HepG2 (cell line): Measurements from ENCODE around the gene MC3R. TPM values are rescaled to one million over a fixed set of nuclear protein-coding genes. Genes with fewer than 3 reads are reported as not detected.

ENCODE experiments used
- ATAC-seq: fragments of 200-7000 bp; cut with Tn5 transposase; 3 replicates; pipeline ENCODE4 v1.9.1; 2020; ENCODE audit warnings: mild to moderate bottlenecking, moderate library complexity
- BruUV-seq: library from RNA; stranded (reverse); fragments of 400-500 nt; replicated peaks from 2 replicates; lab custom pipeline; 2021; lab: Mats Ljungman, UMichigan
- CTCF ChIA-PET: fragments of 300-600 bp; formaldehyde crosslinking; extraction: SDS; loops from one replicate; lab custom pipeline; 2021; ENCODE audit warnings: low total read pairs, inconsistent platforms, low intra/inter-chr PET ratio; lab: Yijun Ruan, JAX
- POLR2A ChIA-PET: fragments of 350-600 bp; sonication (Branson Sonifier 250); formaldehyde crosslinking; loops from one replicate; lab custom pipeline; 2020; ENCODE audit warnings: antibody characterized with exemption, inconsistent platforms; lab: Yijun Ruan, JAX
- DNase-seq: peaks from one replicate; pipeline ENCODE4 v3.0.0-alpha.2; 2015; ENCODE audit warnings: low spot score
- FAIRE-seq: peaks from 3 replicates; lab custom pipeline; 2011; peaks lifted over from hg19 to GRCh38; lab: Jason Lieb, UNC
- H2AFZ ChIP-seq: one replicate; pipeline ENCODE4 v1.6.1; 2011; ENCODE audit warnings: low read length, inconsistent platforms
- H3K27ac ChIP-seq: fragments of 300-600 bp; 3 replicates; pipeline ENCODE4 v1.8.0; 2011; ENCODE audit warnings: mixed run types, mild to moderate bottlenecking, mixed read lengths, low read length, inconsistent platforms; ENCODE audit not compliant: insufficient read depth; ENCODE audit errors: extremely low read length
- H3K27me3 ChIP-seq, 2 experiments: fragments of 200-600 bp in 1 of 2; 2 replicates in 1 of 2; 3 replicates in 1 of 2; pipeline versions ENCODE4 v1.6.0 to v1.8.0; 2011; ENCODE audit warnings: low read length in 2 of 2, mild to moderate bottlenecking in 2 of 2, moderate library complexity in 2 of 2, inconsistent platforms in 1 of 2; ENCODE audit not compliant: insufficient read depth in 2 of 2, control insufficient read depth in 1 of 2
- H3K36me3 ChIP-seq, 2 experiments: fragments of 200-600 bp in 1 of 2; replicated peaks in 1 of 2; 2 replicates in 1 of 2; 3 replicates in 1 of 2; pipeline versions ENCODE4 v1.5.1 to v1.8.0; 2011; ENCODE audit warnings: low read length in 2 of 2, inconsistent platforms in 1 of 2; ENCODE audit not compliant: insufficient read depth in 2 of 2, control insufficient read depth in 1 of 2
- H3K4me1 ChIP-seq: 2 replicates; pipeline ENCODE4 v1.5.1; 2012; ENCODE audit warnings: low read length, inconsistent platforms; ENCODE audit not compliant: insufficient read depth
- H3K4me2 ChIP-seq: 2 replicates; pipeline ENCODE4 v1.6.0; 2011; ENCODE audit warnings: low read depth, low read length, inconsistent platforms
- H3K4me3 ChIP-seq, 3 experiments: fragments of 200-600 bp in 1 of 3; sonication (generic), shearing (Covaris generic) in 1 of 3; replicated peaks in 1 of 3; 2 replicates each; pipeline ENCODE4 v1.5.1; 2011 to 2016; ENCODE audit warnings: low read length in 3 of 3, inconsistent platforms in 2 of 3, low read depth in 2 of 3, mild to moderate bottlenecking in 2 of 3, control low read depth in 1 of 3, mixed read lengths in 1 of 3; ENCODE audit not compliant: insufficient read depth in 1 of 3
- H3K79me2 ChIP-seq: one replicate; pipeline ENCODE4 v1.6.1; 2011; ENCODE audit warnings: low read length, inconsistent platforms; ENCODE audit not compliant: insufficient read depth
- H3K9ac ChIP-seq: 2 replicates; pipeline ENCODE4 v1.6.0; 2011; ENCODE audit warnings: mild to moderate bottlenecking, low read depth, low read length, inconsistent platforms; ENCODE audit not compliant: insufficient read depth
- H3K9me3 ChIP-seq: 2 replicates; pipeline ENCODE4 v1.5.1; 2012; ENCODE audit warnings: mild to moderate bottlenecking, low read length
- H4K20me1 ChIP-seq: 2 replicates; pipeline ENCODE4 v1.6.0; 2011; ENCODE audit warnings: inconsistent platforms, mild to moderate bottlenecking, low read length, moderate library complexity; ENCODE audit not compliant: insufficient read depth
- SMC3 ChIP-seq: IDR thresholded peaks from 2 replicates; pipeline ENCODE4 v1.6.1; 2011; ENCODE audit warnings: low read length, improper control_type of control experiment
- STAG1 ChIP-seq: sonication (generic); formaldehyde crosslinking; IDR thresholded peaks from 2 replicates; pipeline ENCODE4 v1.4.0; 2020; ENCODE audit warnings: missing genetic modification reagents
- TOPORS ChIP-seq: sonication (generic); formaldehyde crosslinking; IDR thresholded peaks from 2 replicates; pipeline ENCODE4 v1.8.0; 2023; ENCODE audit warnings: mild to moderate bottlenecking, missing genetic modification reagents
- ZSCAN9 ChIP-seq: IDR thresholded peaks from 2 replicates; pipeline ENCODE4 v1.6.1; 2016; ENCODE audit warnings: borderline replicate concordance
- WGBS: methylation state at CpG from one replicate; pipeline ENCODE4 v1.1.6; 2017; ENCODE audit warnings: low lambda C conversion rate; 5-methylcytosine and 5-hydroxymethylcytosine counted together
- in situ Hi-C: cut with HindIII; loops from 2 replicates; pipeline ENCODE4 v1.10.0; 2017; ENCODE audit warnings: low pct_unique_long_range_greater_than_20kb; ENCODE audit not compliant: extremely low pct_ligation_motif_present
- intact Hi-C: fragments of 100-400 bp; cut with micrococcal nuclease; formaldehyde crosslinking; loops from one replicate; pipeline ENCODE4 v1.10.0; 2022; ENCODE audit not compliant: unreplicated experiment
- polyA plus RNA-seq, 8 experiments: library from polyadenylated mRNA; depleted of rRNA in 3 of 8; stranded (reverse) in 7 of 8; unstranded in 1 of 8; fragments of >200 nt; fragmentation: Illumina TruSeq in 4 of 8; extraction: Trizol in 4 of 8; gene quantifications; 2 replicates each; pipeline versions ENCODE4 v1.2.1 to v1.2.3, GENCODE V29; 2011 to 2016; ENCODE audit warnings: low read depth in 4 of 8, missing spikeins in 1 of 8, mixed read lengths in 1 of 8; ENCODE audit not compliant: insufficient read depth in 1 of 8
- total RNA-seq, 5 experiments: library from RNA; depleted of rRNA; stranded (reverse); fragments of >200 nt; fragmentation: Illumina TruSeq; extraction: Trizol; gene quantifications; 2 replicates each; pipeline ENCODE4 v1.2.3, GENCODE V29; 2016; ENCODE audit warnings: low read depth in 1 of 5
- TF ChIP-seq, protein P1 (sequence below): sonication (generic); formaldehyde crosslinking; IDR thresholded peaks from 2 replicates; pipeline ENCODE4 v1.4.0; 2020; ENCODE audit warnings: missing genetic modification reagents
- TF ChIP-seq, protein P2 (sequence below): sonication (generic); formaldehyde crosslinking; IDR thresholded peaks from 2 replicates; pipeline ENCODE4 v1.4.0; 2020; ENCODE audit warnings: mild to moderate bottlenecking, missing genetic modification reagents
- TF ChIP-seq, protein P3 (sequence below): sonication (generic); formaldehyde crosslinking; IDR thresholded peaks from 2 replicates; pipeline ENCODE4 v1.5.0; 2020; ENCODE audit warnings: mild to moderate bottlenecking, missing genetic modification reagents, moderate library complexity

MC3R gene
- total and polyA plus RNA-seq, 2 of the 13 experiments (the other 11 are each of a cell fraction or from before 2014, with no cell fraction given), result not detected

DNA sequence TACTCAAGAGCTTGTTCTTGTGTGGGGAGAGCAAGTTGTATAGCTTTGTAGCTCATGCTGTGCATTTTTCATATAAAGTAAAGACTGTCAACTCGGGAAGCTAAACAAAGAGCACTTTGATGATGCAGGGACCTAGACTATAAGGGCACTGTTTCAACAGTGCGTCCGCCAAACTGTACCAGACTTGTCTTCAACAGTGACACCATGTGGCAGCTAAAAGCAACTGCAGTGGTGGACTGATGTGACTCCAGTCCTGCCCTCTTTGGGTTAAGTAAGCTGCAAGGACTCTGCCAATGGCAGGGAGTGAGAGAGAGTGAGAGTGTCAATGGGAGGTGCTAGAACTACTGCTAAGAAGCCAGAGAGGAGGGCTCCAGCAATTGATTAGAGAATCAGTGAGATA, 48.1 kb upstream of the MC3R start (continued):
- TF ChIP-seq, protein P1, sequence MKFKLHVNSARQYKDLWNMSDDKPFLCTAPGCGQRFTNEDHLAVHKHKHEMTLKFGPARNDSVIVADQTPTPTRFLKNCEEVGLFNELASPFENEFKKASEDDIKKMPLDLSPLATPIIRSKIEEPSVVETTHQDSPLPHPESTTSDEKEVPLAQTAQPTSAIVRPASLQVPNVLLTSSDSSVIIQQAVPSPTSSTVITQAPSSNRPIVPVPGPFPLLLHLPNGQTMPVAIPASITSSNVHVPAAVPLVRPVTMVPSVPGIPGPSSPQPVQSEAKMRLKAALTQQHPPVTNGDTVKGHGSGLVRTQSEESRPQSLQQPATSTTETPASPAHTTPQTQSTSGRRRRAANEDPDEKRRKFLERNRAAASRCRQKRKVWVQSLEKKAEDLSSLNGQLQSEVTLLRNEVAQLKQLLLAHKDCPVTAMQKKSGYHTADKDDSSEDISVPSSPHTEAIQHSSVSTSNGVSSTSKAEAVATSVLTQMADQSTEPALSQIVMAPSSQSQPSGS (CRISPR knock-in tag), result no peak

DNA sequence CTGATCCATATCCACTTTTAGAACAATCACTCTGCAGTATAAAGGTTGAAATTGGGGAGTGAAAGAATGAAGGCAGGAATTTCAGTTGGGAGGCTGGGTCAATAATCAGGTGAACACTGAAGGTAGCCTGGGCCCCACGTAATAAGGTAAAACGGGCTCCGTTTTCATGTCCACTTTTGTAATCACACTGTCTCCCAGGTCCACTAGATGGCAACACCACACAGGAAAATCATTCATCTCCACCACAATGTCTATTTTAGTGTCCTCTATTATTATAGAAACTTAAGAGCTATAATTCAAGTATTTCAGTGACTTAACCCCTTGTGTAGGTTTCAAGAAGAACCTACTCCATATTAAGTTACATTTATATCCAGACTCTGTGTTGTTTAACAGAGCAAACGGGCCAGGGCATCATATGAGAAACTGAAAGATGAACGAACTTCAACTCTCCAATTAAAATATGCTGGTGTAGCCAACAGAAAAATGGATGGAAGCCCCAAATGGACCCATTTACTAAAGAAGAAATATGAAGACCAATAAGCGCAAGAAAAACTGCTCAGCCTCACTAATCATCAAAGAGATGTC, 45.9 kb upstream of the MC3R start:
- 11% methylated on average over 6 of the region's 6 CpGs for WGBS
- in situ Hi-C loops (no loop called here), intact Hi-C loops (loop anchor here (2.0 kb wide), 1 partner anchor 374 kb away; no protein-coding TSS in a partner anchor)
- peaks cover 47% of the 10 kb centered on the region for H3K9me3 ChIP-seq
- POLR2A ChIA-PET, result no interaction called here
- TF ChIP-seq STAG1, result peak; percentile 64
- peak; percentile 34; the same call in 1 of the 2 replicates for TF ChIP-seq SMC3
- TF ChIP-seq, protein P2, sequence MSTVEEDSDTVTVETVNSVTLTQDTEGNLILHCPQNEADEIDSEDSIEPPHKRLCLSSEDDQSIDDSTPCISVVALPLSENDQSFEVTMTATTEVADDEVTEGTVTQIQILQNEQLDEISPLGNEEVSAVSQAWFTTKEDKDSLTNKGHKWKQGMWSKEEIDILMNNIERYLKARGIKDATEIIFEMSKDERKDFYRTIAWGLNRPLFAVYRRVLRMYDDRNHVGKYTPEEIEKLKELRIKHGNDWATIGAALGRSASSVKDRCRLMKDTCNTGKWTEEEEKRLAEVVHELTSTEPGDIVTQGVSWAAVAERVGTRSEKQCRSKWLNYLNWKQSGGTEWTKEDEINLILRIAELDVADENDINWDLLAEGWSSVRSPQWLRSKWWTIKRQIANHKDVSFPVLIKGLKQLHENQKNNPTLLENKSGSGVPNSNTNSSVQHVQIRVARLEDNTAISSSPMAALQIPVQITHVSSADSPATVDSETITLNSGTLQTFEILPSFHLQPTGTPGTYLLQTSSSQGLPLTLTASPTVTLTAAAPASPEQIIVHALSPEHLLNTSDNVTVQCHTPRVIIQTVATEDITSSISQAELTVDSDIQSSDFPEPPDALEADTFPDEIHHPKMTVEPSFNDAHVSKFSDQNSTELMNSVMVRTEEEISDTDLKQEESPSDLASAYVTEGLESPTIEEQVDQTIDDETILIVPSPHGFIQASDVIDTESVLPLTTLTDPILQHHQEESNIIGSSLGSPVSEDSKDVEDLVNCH (CRISPR knock-in tag), result no peak
- TF ChIP-seq, protein P3, sequence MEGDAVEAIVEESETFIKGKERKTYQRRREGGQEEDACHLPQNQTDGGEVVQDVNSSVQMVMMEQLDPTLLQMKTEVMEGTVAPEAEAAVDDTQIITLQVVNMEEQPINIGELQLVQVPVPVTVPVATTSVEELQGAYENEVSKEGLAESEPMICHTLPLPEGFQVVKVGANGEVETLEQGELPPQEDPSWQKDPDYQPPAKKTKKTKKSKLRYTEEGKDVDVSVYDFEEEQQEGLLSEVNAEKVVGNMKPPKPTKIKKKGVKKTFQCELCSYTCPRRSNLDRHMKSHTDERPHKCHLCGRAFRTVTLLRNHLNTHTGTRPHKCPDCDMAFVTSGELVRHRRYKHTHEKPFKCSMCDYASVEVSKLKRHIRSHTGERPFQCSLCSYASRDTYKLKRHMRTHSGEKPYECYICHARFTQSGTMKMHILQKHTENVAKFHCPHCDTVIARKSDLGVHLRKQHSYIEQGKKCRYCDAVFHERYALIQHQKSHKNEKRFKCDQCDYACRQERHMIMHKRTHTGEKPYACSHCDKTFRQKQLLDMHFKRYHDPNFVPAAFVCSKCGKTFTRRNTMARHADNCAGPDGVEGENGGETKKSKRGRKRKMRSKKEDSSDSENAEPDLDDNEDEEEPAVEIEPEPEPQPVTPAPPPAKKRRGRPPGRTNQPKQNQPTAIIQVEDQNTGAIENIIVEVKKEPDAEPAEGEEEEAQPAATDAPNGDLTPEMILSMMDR (CRISPR knock-in tag), result peak; percentile 66
- no peak for TF ChIP-seq TOPORS (CRISPR knock-in tag)
- no peak for TF ChIP-seq ZSCAN9 (CRISPR knock-in tag)
- TF ChIP-seq, all 625 proteins: peak for 3
- Histone ChIP-seq H3K79me2 (no peaks in the 10 kb centered on the region), H3K27me3 (no peaks in the 10 kb centered on the region), H3K4me2 (no peak overlapping the region), H3K27ac (no peak overlapping the region), H3K36me3 (no peaks in the 10 kb centered on the region), H3K9ac (no peak overlapping the region), H4K20me1 (no peaks in the 10 kb centered on the region), H3K4me3 (no peak overlapping the region), H3K4me1 (no peaks in the 10 kb centered on the region), H2AFZ (no peak overlapping the region)
- ATAC-seq, result peak; percentile 81
- CTCF ChIA-PET, result interaction anchor here (1.2 to 1.4 kb wide), 2 partner anchors 45 to 375 kb away, joined by 3 to 4 read pairs; no protein-coding TSS in a partner anchor
- no TSS peak for BruUV-seq
- DNase-seq, result peak; percentile 13
- FAIRE-seq, result peak; percentile 48
